Activated CD4-positive, alpha-beta memory T cell treated with anti-CD3 and anti-CD28 coated beads, Interleukin-2, amount 10 ng/mL, durations not matched to agents 7 days and 5 days (primary cell): Measurements from ENCODE around the gene CCDC182. TPM values are rescaled to one million over a fixed set of nuclear protein-coding genes. Genes with fewer than 3 reads are reported as not detected.

ENCODE experiments used
- CTCF ChIA-PET: fragments of 350-600 bp; sonication (Branson Sonifier 250); formaldehyde crosslinking; loops from one replicate; lab custom pipeline; 2021; ENCODE audit warnings: antibody characterized with exemption, inconsistent platforms; lab: Charles Lee
- POLR2A ChIA-PET: fragments of 350-600 bp; sonication (Branson Sonifier 250); formaldehyde crosslinking; loops from one replicate; lab custom pipeline; 2021; ENCODE audit warnings: antibody characterized with exemption; lab: Charles Lee
- DNase-seq: peaks from one replicate; pipeline ENCODE4 v3.0.0-alpha.2; 2020
- H3K27ac Mint-ChIP-seq: one replicate; pipeline ENCODE4 v1.8.0; 2021; ENCODE audit warnings: mild to moderate bottlenecking, mixed read lengths
- H3K27me3 Mint-ChIP-seq: one replicate; pipeline ENCODE4 v1.8.0; 2021; ENCODE audit warnings: mixed read lengths
- H3K36me3 Mint-ChIP-seq: one replicate; pipeline ENCODE4 v1.8.0; 2021; ENCODE audit warnings: low read depth, mixed read lengths
- H3K4me1 Mint-ChIP-seq: one replicate; pipeline ENCODE4 v1.8.0; 2021; ENCODE audit warnings: mixed read lengths
- H3K4me3 Mint-ChIP-seq: one replicate; pipeline ENCODE4 v1.8.0; 2021; ENCODE audit warnings: mild to moderate bottlenecking, mixed read lengths
- H3K9me3 Mint-ChIP-seq: one replicate; pipeline ENCODE4 v1.8.0; 2021; ENCODE audit warnings: mixed read lengths
- total RNA-seq, 2 experiments: library from RNA; stranded (reverse); gene quantifications; one replicate each; pipeline ENCODE4 v1.2.3, GENCODE V29; 2021

Gene CCDC182
- total RNA-seq, 2 experiments from 2014 or later = not detected

DNA sequence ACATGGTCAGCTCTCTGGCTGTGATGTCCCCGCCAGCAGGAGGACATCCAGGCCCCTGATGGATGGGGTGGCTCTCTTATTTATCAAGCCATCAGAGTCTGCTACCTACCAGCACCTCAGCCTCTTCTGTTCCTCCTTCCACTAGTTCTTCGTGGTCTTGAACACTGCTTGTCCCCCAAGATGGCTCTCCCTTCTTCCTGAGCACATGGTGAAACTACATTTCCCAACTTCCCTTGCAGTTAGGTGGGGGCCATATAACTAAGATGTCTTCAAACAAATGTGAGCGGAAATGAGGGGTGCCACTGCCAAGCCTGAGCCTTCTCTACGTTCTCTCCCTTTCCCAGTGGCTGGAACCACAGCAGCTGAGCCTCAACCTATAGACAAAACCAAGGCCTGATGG, 29.8 kb upstream of the CCDC182 start:
- POLR2A ChIA-PET = no interaction called here
- H3K36me3 Mint-ChIP-seq = peaks cover 3% of the 10 kb centered on the region
- no peak overlapping the region for H3K4me3 Mint-ChIP-seq
- H3K4me1 Mint-ChIP-seq = no peaks in the 10 kb centered on the region
- DNase-seq = no peak
- no peak overlapping the region for H3K27ac Mint-ChIP-seq
- no peaks in the 10 kb centered on the region for H3K9me3 Mint-ChIP-seq
- CTCF ChIA-PET = interaction anchor here (2.0 kb wide), 1 partner anchor 9 kb away, joined by 11 read pairs; no protein-coding TSS in a partner anchor
- peaks cover 56% of the 10 kb centered on the region for H3K27me3 Mint-ChIP-seq

- peaks cover 65% of the 10 kb centered on the region for H3K27me3 Mint-ChIP-seq
- no peak overlapping the region for H3K4me3 Mint-ChIP-seq
- DNase-seq = no peak
- CTCF ChIA-PET = interaction anchor here (2.0 kb wide), 1 partner anchor 10 kb away, joined by 11 read pairs; no protein-coding TSS in a partner anchor
- peaks cover 3% of the 10 kb centered on the region for H3K36me3 Mint-ChIP-seq
- H3K4me1 Mint-ChIP-seq = no peaks in the 10 kb centered on the region
- POLR2A ChIA-PET = no interaction called here
- no peak overlapping the region for H3K27ac Mint-ChIP-seq
- H3K9me3 Mint-ChIP-seq = no peaks in the 10 kb centered on the region
These were observed 28.5 kb upstream of the CCDC182 start for GRCh38 chr17:57773557-57773956.

GRCh38 chr17:57772774-57773173, 27.7 kb upstream of the CCDC182 start:
- no peak overlapping the region for H3K4me3 Mint-ChIP-seq
- no peaks in the 10 kb centered on the region for H3K4me1 Mint-ChIP-seq
- H3K27me3 Mint-ChIP-seq = peaks cover 69% of the 10 kb centered on the region
- H3K9me3 Mint-ChIP-seq = no peaks in the 10 kb centered on the region
- DNase-seq = no peak
- peaks cover 3% of the 10 kb centered on the region for H3K36me3 Mint-ChIP-seq
- CTCF ChIA-PET = interaction anchor here (2.0 kb wide), 1 partner anchor 11 kb away, joined by 11 read pairs; no protein-coding TSS in a partner anchor
- no peak overlapping the region for H3K27ac Mint-ChIP-seq
- POLR2A ChIA-PET = no interaction called here

- CTCF ChIA-PET = interaction anchor here (2.9 kb wide), 1 partner anchor 16 kb away, joined by 12 read pairs; no protein-coding TSS in a partner anchor
- H3K36me3 Mint-ChIP-seq = peaks cover 3% of the 10 kb centered on the region
- peaks cover 40% of the 10 kb centered on the region for H3K27me3 Mint-ChIP-seq
- no peaks in the 10 kb centered on the region for H3K9me3 Mint-ChIP-seq
- DNase-seq = no peak
- H3K4me3 Mint-ChIP-seq = no peak overlapping the region
- no peaks in the 10 kb centered on the region for H3K4me1 Mint-ChIP-seq
- no peak overlapping the region for H3K27ac Mint-ChIP-seq
- POLR2A ChIA-PET = no interaction called here
These were observed 22.5 kb upstream of the CCDC182 start for GRCh38 chr17:57767561-57767960.

DNA sequence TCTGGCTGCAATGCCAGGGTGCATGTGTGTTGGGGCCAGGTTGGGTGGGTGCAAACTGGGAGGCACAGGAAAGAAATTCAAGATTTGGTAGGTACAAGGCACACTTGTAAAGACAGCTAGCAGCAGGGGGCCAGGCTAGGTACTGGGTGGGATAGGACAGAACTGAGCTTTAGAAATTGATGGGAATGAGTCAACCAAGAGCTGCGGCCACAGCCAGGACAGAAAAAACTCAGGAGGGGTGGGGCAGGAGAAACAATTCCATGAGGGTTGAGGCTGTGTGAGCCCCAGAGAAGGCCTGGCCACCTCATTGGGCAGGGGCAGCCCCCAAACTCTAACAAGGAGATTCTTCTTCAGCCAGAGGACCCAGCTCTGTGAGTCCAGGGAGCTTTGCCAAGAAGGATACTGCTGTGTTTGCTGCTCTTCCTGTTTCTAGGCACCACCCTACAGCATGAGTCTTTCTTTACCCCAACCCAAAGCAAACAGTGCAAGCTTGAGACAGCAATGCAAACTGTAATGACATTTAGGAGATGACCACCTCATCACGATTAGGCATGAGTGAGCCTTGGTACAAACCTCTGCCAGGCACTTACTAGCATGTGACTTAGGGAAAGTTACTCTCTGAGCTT, 21.3 kb upstream of the CCDC182 start:
- no peak overlapping the region for H3K4me3 Mint-ChIP-seq
- H3K27ac Mint-ChIP-seq = no peak overlapping the region
- H3K9me3 Mint-ChIP-seq = no peaks in the 10 kb centered on the region
- DNase-seq = no peak
- POLR2A ChIA-PET = no interaction called here
- peaks cover 32% of the 10 kb centered on the region for H3K27me3 Mint-ChIP-seq
- H3K4me1 Mint-ChIP-seq = no peaks in the 10 kb centered on the region
- no peaks in the 10 kb centered on the region for H3K36me3 Mint-ChIP-seq
- CTCF ChIA-PET = interaction anchor here (2.9 kb wide), 1 partner anchor 17 kb away, joined by 12 read pairs; no protein-coding TSS in a partner anchor

DNA sequence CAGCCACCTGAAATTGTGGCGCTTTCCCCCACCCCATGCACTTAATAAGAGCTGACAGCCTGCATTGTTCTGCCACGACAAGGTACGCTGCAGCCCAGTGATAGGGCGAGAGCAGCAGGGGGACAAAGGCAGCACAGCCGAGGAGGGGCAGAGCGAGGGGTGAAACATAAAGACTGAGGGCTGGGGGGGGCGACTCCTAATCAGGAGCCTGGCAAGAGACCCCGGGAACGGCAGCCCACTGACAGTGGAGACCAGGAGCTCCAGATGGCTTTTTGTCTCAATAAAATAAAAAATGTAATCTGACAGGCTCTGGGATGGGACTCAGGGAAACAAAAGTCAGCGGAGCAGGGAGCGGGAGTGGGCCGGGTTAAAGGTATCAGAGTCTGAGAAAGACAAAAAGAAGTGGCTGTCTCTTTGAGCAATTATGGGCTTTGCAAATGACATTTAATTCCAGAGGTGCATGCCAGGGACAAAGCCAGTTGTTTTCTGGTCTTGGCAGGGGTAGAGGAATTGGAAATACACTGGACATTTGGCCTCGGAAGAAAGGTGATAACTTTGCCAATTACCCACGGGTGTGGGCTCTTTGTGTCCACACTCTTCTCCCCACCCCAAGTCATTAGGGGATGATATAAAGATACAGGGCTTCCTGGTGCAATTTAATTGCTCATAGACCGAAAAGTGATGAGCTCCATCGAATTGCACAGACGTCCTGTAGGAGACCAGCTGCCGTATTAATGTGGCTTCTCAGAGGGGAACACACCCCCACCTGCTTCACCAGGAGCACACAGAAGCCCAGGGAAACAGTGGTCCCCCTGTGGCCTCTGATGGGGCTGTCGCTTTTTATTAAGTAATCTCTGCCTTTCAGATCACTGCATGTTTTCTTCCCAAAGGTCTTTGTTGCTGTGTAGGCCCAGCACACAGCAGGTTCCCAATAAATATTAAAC, 17.6 kb upstream of the CCDC182 start:
- CTCF ChIA-PET = interaction anchor here (1.9 kb wide), 1 partner anchor 15 kb away, joined by 6 read pairs; no protein-coding TSS in a partner anchor
- no peak for DNase-seq
- H3K9me3 Mint-ChIP-seq = no peaks in the 10 kb centered on the region
- peaks cover 14% of the 10 kb centered on the region for H3K27me3 Mint-ChIP-seq
- H3K4me3 Mint-ChIP-seq = no peak overlapping the region
- H3K4me1 Mint-ChIP-seq = no peaks in the 10 kb centered on the region
- H3K36me3 Mint-ChIP-seq = no peaks in the 10 kb centered on the region
- H3K27ac Mint-ChIP-seq = no peak overlapping the region
- POLR2A ChIA-PET = no interaction called here

DNA sequence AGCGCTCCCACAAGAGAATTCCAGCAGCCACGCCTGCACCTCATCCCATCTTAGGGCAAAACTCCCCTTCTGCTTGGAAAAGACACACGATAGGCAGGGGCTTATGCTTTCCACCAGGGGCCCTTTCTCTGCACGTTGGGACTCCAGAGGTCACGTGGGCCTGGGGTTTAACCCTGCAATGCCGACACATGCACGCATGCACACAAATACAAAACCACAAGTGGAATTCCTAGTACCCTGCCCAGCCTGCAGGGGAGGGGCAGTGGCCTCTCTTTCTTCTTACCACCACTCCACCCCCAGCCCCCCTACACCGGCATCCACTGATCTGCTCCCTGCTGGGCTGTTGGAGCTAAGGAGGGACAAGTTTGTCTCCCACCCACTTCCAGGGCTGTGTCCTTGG, 16.8 kb upstream of the CCDC182 start:
- no peaks in the 10 kb centered on the region for H3K36me3 Mint-ChIP-seq
- ChIA-PET CTCF (interaction anchor here (1.9 kb wide), 1 partner anchor 14 kb away, joined by 6 read pairs; no protein-coding TSS in a partner anchor), POLR2A (interaction anchor here (0.8 kb wide), 1 partner anchor 21 kb away, joined by 3 read pairs; no protein-coding TSS in a partner anchor)
- DNase-seq = no peak
- no peaks in the 10 kb centered on the region for H3K9me3 Mint-ChIP-seq
- H3K4me1 Mint-ChIP-seq = no peaks in the 10 kb centered on the region
- no peak overlapping the region for H3K4me3 Mint-ChIP-seq
- H3K27ac Mint-ChIP-seq = no peak overlapping the region
- H3K27me3 Mint-ChIP-seq = peaks cover 10% of the 10 kb centered on the region

DNA sequence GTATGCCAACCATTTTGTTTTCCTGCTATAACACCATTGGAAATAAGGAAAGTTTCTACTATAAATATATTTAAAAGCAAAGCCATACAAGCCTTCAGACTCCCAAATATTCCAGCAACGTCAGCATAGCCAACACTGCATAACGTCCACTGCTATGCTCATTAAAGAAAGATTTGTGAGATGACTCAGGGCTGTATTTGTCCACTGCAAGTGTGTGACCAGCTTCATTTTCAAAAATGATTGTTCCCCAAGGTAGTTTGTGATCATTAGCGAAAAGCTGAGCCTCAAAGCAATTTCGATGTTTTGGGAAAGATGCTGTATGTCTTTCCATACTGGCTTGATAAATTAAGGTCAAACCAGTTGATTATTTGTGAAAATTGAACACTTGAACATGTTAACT, 14.9 kb upstream of the CCDC182 start:
- DNase-seq = no peak
- Mint-ChIP-seq H3K36me3 (no peaks in the 10 kb centered on the region), H3K9me3 (no peaks in the 10 kb centered on the region), H3K27me3 (peaks cover 7% of the 10 kb centered on the region), H3K27ac (no peak overlapping the region), H3K4me3 (no peak overlapping the region), H3K4me1 (no peaks in the 10 kb centered on the region)
- POLR2A ChIA-PET = no interaction called here
- CTCF ChIA-PET = interaction anchor here (1.5 to 1.7 kb wide), 2 partner anchors 13 to 23 kb away, joined by 7 to 8 read pairs; no protein-coding TSS in a partner anchor

DNA sequence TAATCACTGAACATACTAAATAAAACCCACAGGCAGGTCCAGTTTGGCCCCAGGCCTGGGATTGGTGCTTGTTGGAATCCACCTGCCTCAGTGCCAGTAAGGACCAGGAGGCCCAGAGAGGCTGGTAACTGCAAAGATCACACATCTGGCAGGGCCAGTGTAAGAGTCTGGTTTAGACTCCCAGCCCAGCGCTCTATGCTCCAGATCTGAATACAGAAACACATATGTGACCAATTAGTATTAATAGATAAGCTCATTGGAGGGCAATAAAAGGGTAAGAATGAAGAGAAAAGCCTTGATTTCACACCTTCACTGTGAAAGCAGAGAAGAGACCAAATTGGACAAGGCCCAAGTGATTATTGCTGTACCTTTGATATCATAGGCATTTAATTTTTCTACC, 13.6 kb upstream of the CCDC182 start:
- no peaks in the 10 kb centered on the region for H3K36me3 Mint-ChIP-seq
- no peaks in the 10 kb centered on the region for H3K9me3 Mint-ChIP-seq
- H3K4me1 Mint-ChIP-seq = no peaks in the 10 kb centered on the region
- no peak for DNase-seq
- H3K4me3 Mint-ChIP-seq = no peak overlapping the region
- peaks cover 7% of the 10 kb centered on the region for H3K27me3 Mint-ChIP-seq
- ChIA-PET POLR2A (no interaction called here), CTCF (interaction anchor here (1.7 to 2.1 kb wide), 3 partner anchors 11 to 75 kb away, joined by 4 to 7 read pairs (median 6); no protein-coding TSS in a partner anchor)
- no peak overlapping the region for H3K27ac Mint-ChIP-seq

DNA sequence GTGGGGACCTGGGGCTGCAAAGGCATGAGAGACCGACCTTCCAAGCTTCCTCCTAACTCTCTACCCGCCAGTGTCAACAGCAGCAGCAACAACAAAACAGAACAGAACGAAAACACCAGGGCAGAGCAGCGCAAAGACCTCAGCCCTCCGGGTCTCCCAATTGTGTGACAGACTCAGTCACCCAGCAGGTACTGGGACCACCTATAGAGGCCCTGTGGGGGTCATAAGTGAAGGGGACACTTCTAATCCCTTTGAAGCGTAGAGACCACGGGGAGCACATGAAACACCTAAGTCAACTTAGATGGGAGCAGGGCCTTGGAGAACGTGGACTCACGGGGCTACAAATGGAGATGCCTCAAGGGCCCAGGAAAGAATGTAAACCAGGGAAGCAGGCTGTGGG, 12.6 kb upstream of the CCDC182 start:
- H3K4me3 Mint-ChIP-seq = no peak overlapping the region
- POLR2A ChIA-PET = no interaction called here
- CTCF ChIA-PET = interaction anchor here (1.7 to 2.1 kb wide), 2 partner anchors 26 to 76 kb away, joined by 4 to 6 read pairs; no protein-coding TSS in a partner anchor
- no peaks in the 10 kb centered on the region for H3K4me1 Mint-ChIP-seq
- no peaks in the 10 kb centered on the region for H3K36me3 Mint-ChIP-seq
- no peak overlapping the region for H3K27ac Mint-ChIP-seq
- H3K9me3 Mint-ChIP-seq = no peaks in the 10 kb centered on the region
- H3K27me3 Mint-ChIP-seq = peaks cover 7% of the 10 kb centered on the region
- DNase-seq = no peak

DNA sequence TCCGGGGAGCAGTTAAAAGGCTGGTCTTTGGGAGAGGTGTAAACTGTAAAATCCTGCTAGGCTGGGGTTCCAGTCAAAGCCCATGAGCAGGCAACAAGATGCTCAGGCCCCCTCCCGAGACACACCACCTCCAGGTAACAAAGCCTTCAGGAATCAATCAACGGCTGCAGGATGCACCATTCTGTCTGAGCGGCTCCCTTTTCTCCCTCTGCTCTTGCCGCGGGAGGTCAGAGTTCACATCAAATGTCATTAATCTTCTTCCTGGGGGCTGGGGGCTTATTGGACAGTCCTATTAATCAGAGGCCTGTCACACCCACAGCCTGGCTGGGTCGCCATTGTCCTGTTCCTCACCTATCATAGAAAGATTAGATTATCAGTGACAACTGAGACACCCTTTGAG, 11.9 kb upstream of the CCDC182 start:
- Mint-ChIP-seq H3K9me3 (no peaks in the 10 kb centered on the region), H3K4me3 (no peak overlapping the region), H3K36me3 (no peaks in the 10 kb centered on the region), H3K27ac (no peak overlapping the region), H3K27me3 (peaks cover 7% of the 10 kb centered on the region), H3K4me1 (no peaks in the 10 kb centered on the region)
- DNase-seq = no peak
- ChIA-PET CTCF (interaction anchor here (2.1 kb wide), 1 partner anchor 26 kb away, joined by 6 read pairs; no protein-coding TSS in a partner anchor), POLR2A (no interaction called here)

- no peak for DNase-seq
- no peak overlapping the region for H3K4me3 Mint-ChIP-seq
- H3K36me3 Mint-ChIP-seq = no peaks in the 10 kb centered on the region
- H3K27me3 Mint-ChIP-seq = peaks cover 2% of the 10 kb centered on the region
- no peaks in the 10 kb centered on the region for H3K4me1 Mint-ChIP-seq
- no peaks in the 10 kb centered on the region for H3K9me3 Mint-ChIP-seq
- H3K27ac Mint-ChIP-seq = no peak overlapping the region
- CTCF ChIA-PET = no interaction called here
- POLR2A ChIA-PET = no interaction called here
These were observed 10.5 kb upstream of the CCDC182 start for GRCh38 chr17:57755480-57756070.
